ENCODE results near the gene TIGD4. TPM values are rescaled to one million over a fixed set of nuclear protein-coding genes. Genes with fewer than 3 reads are reported as not detected.

Gene TIGD4
- total and polyA plus RNA-seq, 2 of the 8 experiments (the other 6 are each of a cell fraction or from before 2014, with no cell fraction given) = 0.42 to 2.3 TPM

- FAIRE-seq = peak; percentile 60
- no peak overlapping the region for H3K23ac ChIP-seq (ENCODE audit: insufficient read length)
- H2BK5ac ChIP-seq (ENCODE audit: low read depth, low read length) = no peak overlapping the region
- H2BK12ac ChIP-seq (ENCODE audit: low read depth, low read length) = no peak overlapping the region
- no peaks in the 10 kb centered on the region; the same call in 1 of the 2 replicates for H3K79me1 ChIP-seq (ENCODE audit: low read depth, low read length)
- no peak overlapping the region for H2BK20ac ChIP-seq (ENCODE audit: low read length)
- H4K20me1 ChIP-seq (replicated peaks in 1 of 2; ENCODE audit: control insufficient read depth in 1 of 2, insufficient read depth in 2 of 2, low read length in 2 of 2) = no peaks in the 10 kb centered on the region
- WGBS, 2 experiments (ENCODE audit: extremely low coverage in 1 of 2, insufficient coverage in 1 of 2, insufficient read length in 1 of 2, insufficient replicate concordance in 2 of 2, low coverage in 1 of 2, low lambda C conversion rate in 2 of 2, missing lambda C conversion rate in 1 of 2) = 58% methylated on average over 8 of the region's 8 CpGs; no CpG with 5 or more reads in 1 of the 2 experiments
- TF ChIP-seq CHD2 (IDR thresholded peaks at IDR 0.05; ENCODE audit: low read length) (no peak), KDM1A (IDR thresholded peaks at IDR 0.05; ENCODE audit: borderline replicate concordance, low read length) (peak; percentile 45; the same call in 1 of the 2 replicates), CEBPB (IDR thresholded peaks at IDR 0.05; ENCODE audit: low read depth, low read length) (peak; percentile 72), TEAD4 (IDR thresholded peaks at IDR 0.05; ENCODE audit: low read depth, low read length) (peak; percentile 50)
- H3K9ac ChIP-seq (replicated peaks in 1 of 4; ENCODE audit: extremely low read depth in 1 of 4, low read depth in 3 of 4, low read length in 3 of 4) = no peak overlapping the region
- H3K79me2 ChIP-seq (ENCODE audit: control insufficient read depth in 1 of 2, insufficient read depth in 2 of 2, low read length in 2 of 2) = peaks cover 0 to 53% of the 10 kb centered on the region in 2 experiments; a peak in 2 of 4 replicates
- no peak overlapping the region for H3K56ac ChIP-seq (replicated peaks; ENCODE audit: insufficient read length, low read depth, low read length)
- H3K27ac ChIP-seq (ENCODE audit: low read depth, low read length) = no peak overlapping the region
- H3K4me3 ChIP-seq (ENCODE audit: extremely low read depth in 1 of 4, insufficient read depth in 2 of 4, low read depth in 3 of 4, low read length in 4 of 4) = no peak overlapping the region
- H2BK15ac ChIP-seq (ENCODE audit: low read length) = no peak overlapping the region
- no peaks in the 10 kb centered on the region for H3K9me3 ChIP-seq (ENCODE audit: insufficient read depth in 2 of 2, low read depth in 1 of 2, low read length in 1 of 2)
- peaks cover 0 to 12% (median 0%) of the 10 kb centered on the region in 4 experiments; a peak in 2 of 7 replicates for H3K4me1 ChIP-seq (replicated peaks in 1 of 4; ENCODE audit: control insufficient read depth in 3 of 4, insufficient read depth in 4 of 4, low read length in 3 of 4)
- H3K4ac ChIP-seq (replicated peaks; ENCODE audit: insufficient read length, low read depth, low read length) = no peak overlapping the region
- no peak overlapping the region for H4K5ac ChIP-seq (ENCODE audit: insufficient read length, low read depth, low read length)
- H2AK5ac ChIP-seq (ENCODE audit: low read depth, low read length) = no peak overlapping the region
- ChIA-PET POLR2A (ENCODE audit: partially characterized antibody) (interaction anchor here (1.8 kb wide), 1 partner anchor 10 kb away, joined by 4 read pairs; no protein-coding TSS in a partner anchor), CTCF (ENCODE audit: partially characterized antibody) (interaction anchor here (0.6 to 1.8 kb wide), 5 partner anchors 12 to 978 kb away, joined by 3 to 5 read pairs (median 3); no protein-coding TSS in a partner anchor)
- no peak overlapping the region for H2AFZ ChIP-seq (ENCODE audit: low read length)
- H3K27me3 ChIP-seq (replicated peaks in 1 of 4; ENCODE audit: control insufficient read depth in 3 of 4, extremely low read depth in 1 of 4, insufficient read depth in 3 of 4, low read length in 3 of 4) = no peaks in the 10 kb centered on the region
- H3K36me3 ChIP-seq (ENCODE audit: control insufficient read depth in 2 of 4, insufficient read depth in 4 of 4, low read length in 3 of 4) = peaks cover 0 to 2% (median 0%) of the 10 kb centered on the region in 4 experiments; a peak in 1 of 8 replicates
- no peak overlapping the region for H2BK120ac ChIP-seq (replicated peaks; ENCODE audit: low read depth, low read length)
- no peaks in the 10 kb centered on the region for H3K23me2 ChIP-seq (ENCODE audit: low read depth, low read length)
- H3K14ac ChIP-seq (ENCODE audit: insufficient read length) = no peak overlapping the region
- peak overlapping the region; percentile 53; the same call in 1 of the 2 replicates for H3K18ac ChIP-seq (ENCODE audit: extremely low read depth, low read length)
- H3K4me2 ChIP-seq (ENCODE audit: insufficient read depth in 1 of 2, low read depth in 2 of 2, low read length in 2 of 2) = peak overlapping the region in 1 of 2 experiments; percentile 41; a peak in 1 of 4 replicates
- no peak overlapping the region for H4K8ac ChIP-seq (ENCODE audit: extremely low read depth, insufficient read depth, low read length)
- DNase-seq (ENCODE audit: low read depth in 1 of 2, low spot score in 2 of 2) = no peak
- no peak overlapping the region for H4K91ac ChIP-seq (replicated peaks; ENCODE audit: insufficient read length, low read length)
Measured at GRCh38 chr4:152808670-152809069, 29.1 kb upstream of the TIGD4 start.
